ENCODE measurements around the gene ACE2.

The ACE2 gene

DNA sequence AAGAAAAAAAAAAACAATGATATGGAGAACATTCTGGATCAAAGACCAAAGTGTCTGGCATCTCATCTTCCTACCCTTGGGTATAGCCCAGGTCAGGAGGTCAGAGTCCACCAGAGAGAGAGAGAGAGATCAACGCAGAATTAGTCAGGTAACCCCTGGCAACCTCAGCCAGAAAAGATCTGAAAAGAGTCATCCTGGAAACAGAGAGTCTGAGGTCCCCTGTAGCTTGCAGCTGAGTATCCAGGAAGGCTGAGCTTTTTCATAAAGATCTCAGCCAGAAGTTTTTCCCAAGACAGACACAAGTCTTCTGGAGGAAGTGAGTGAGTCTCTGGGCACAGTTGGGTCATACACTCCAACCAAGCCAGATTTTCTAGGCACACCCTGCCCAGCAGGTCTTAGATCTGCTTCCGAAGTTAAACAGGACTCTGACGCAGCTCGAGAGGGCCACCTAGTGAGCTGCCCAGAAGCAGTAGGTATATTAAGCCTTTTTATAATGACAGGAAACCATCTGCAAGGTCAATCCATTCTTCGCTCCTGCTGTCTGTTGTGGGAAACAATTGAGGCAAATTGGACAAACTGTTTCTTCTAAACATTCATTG lies 35.7 kb downstream of the ACE2 start:
- no peaks in the 10 kb centered on the region for H3K79me1 ChIP-seq (ENCODE audit: low read length)
- H3K4me3 ChIP-seq (ENCODE audit: low read depth, low read length): no peak overlapping the region
- H3K4me1 ChIP-seq (ENCODE audit: control insufficient read depth in 1 of 2, insufficient read depth in 2 of 2, low read length in 2 of 2): peaks cover 0 to 2% of the 10 kb centered on the region in 2 experiments
- H3K23ac ChIP-seq (ENCODE audit: low read length): no peak overlapping the region
- no peak overlapping the region for H2AFZ ChIP-seq (ENCODE audit: insufficient read depth, low read length, poor library complexity)
- no peak overlapping the region for H3K9ac ChIP-seq (ENCODE audit: low read length)
- H3K4ac ChIP-seq (ENCODE audit: low read depth, low read length): no peak overlapping the region
- no peak overlapping the region for H3K14ac ChIP-seq (ENCODE audit: low read length)
- H2BK5ac ChIP-seq (ENCODE audit: low read depth, low read length, poor library complexity): no peak overlapping the region
- H2AK5ac ChIP-seq (ENCODE audit: low read length): no peak overlapping the region
- H4K12ac ChIP-seq (ENCODE audit: low read depth, low read length): no peak overlapping the region
- no peak overlapping the region for H2BK120ac ChIP-seq (ENCODE audit: insufficient read depth, low read length, poor library complexity)
- no peaks in the 10 kb centered on the region for H3K79me2 ChIP-seq (ENCODE audit: control insufficient read depth, insufficient read depth, low read length, poor library complexity)
- no peaks in the 10 kb centered on the region for H3K36me3 ChIP-seq (ENCODE audit: control insufficient read depth in 1 of 2, insufficient read depth in 2 of 2, low read length in 2 of 2)
- no peak overlapping the region for H4K91ac ChIP-seq (ENCODE audit: low read depth, low read length)
- H3K27ac ChIP-seq (ENCODE audit: low read depth, low read length): no peak overlapping the region
- H3K18ac ChIP-seq (ENCODE audit: low read length): no peak overlapping the region
- no peaks in the 10 kb centered on the region for H3K9me3 ChIP-seq (ENCODE audit: insufficient read depth, low read depth, low read length)
- H3K4me2 ChIP-seq (ENCODE audit: low read length): no peak overlapping the region
- no peaks in the 10 kb centered on the region for H3K27me3 ChIP-seq (ENCODE audit: insufficient read depth, low read length)
- WGBS (ENCODE audit: extremely low coverage, insufficient coverage, insufficient read length): no CpG with 5 or more reads among the region's 5 CpGs
- peak; percentile 29 to 57 for DNase-seq
- H4K8ac ChIP-seq (ENCODE audit: low read depth, low read length): no peak overlapping the region
- H2BK12ac ChIP-seq (ENCODE audit: low read length): no peak overlapping the region

DNA sequence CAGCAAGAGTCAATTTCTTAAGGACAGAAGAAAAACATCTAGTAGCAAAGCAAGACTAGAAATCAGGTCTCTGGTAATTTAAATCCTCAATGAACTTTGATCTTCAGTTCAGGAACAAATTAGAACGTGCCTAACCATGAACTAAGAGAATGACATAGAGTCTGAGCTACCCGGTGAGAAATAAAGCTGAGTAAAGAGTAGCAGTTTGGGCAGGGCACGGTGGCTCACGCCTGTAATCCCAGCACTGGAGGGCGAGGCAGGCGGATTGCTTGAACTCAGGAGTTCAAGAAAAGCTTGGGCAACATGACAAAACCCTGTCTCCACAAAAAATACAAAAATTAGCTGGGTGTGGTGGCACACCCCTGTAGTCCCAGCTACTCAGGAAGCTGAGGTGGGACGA lies 37.7 kb downstream of the ACE2 start:
- H2AFZ ChIP-seq (ENCODE audit: insufficient read depth, low read length, poor library complexity): no peak overlapping the region
- no peak overlapping the region for H3K27ac ChIP-seq (ENCODE audit: low read depth, low read length)
- H3K79me2 ChIP-seq (ENCODE audit: control insufficient read depth, insufficient read depth, low read length, poor library complexity): no peaks in the 10 kb centered on the region
- H4K91ac ChIP-seq (ENCODE audit: low read depth, low read length): no peak overlapping the region
- no peak overlapping the region for H2BK12ac ChIP-seq (ENCODE audit: low read length)
- WGBS (ENCODE audit: extremely low coverage, insufficient coverage, insufficient read length): no CpG with 5 or more reads among the region's 7 CpGs
- H4K8ac ChIP-seq (ENCODE audit: low read depth, low read length): no peak overlapping the region
- no peak overlapping the region for H3K4ac ChIP-seq (ENCODE audit: low read depth, low read length)
- H2AK5ac ChIP-seq (ENCODE audit: low read length): no peak overlapping the region
- no peak overlapping the region for H4K12ac ChIP-seq (ENCODE audit: low read depth, low read length)
- peaks cover 0 to 2% of the 10 kb centered on the region in 2 experiments for H3K4me1 ChIP-seq (ENCODE audit: control insufficient read depth in 1 of 2, insufficient read depth in 2 of 2, low read length in 2 of 2)
- H3K4me2 ChIP-seq (ENCODE audit: low read length): no peak overlapping the region
- H3K9ac ChIP-seq (ENCODE audit: low read length): no peak overlapping the region
- no peaks in the 10 kb centered on the region for H3K9me3 ChIP-seq (ENCODE audit: insufficient read depth, low read depth, low read length)
- no peaks in the 10 kb centered on the region for H3K79me1 ChIP-seq (ENCODE audit: low read length)
- no peak overlapping the region for H3K4me3 ChIP-seq (ENCODE audit: low read depth, low read length)
- H3K23ac ChIP-seq (ENCODE audit: low read length): no peak overlapping the region
- no peak overlapping the region for H2BK120ac ChIP-seq (ENCODE audit: insufficient read depth, low read length, poor library complexity)
- H3K18ac ChIP-seq (ENCODE audit: low read length): no peak overlapping the region
- H3K14ac ChIP-seq (ENCODE audit: low read length): no peak overlapping the region
- no peak for DNase-seq
- H2BK5ac ChIP-seq (ENCODE audit: low read depth, low read length, poor library complexity): no peak overlapping the region
- H3K36me3 ChIP-seq (ENCODE audit: control insufficient read depth in 1 of 2, insufficient read depth in 2 of 2, low read length in 2 of 2): no peaks in the 10 kb centered on the region
- no peaks in the 10 kb centered on the region for H3K27me3 ChIP-seq (ENCODE audit: insufficient read depth, low read length)

DNA sequence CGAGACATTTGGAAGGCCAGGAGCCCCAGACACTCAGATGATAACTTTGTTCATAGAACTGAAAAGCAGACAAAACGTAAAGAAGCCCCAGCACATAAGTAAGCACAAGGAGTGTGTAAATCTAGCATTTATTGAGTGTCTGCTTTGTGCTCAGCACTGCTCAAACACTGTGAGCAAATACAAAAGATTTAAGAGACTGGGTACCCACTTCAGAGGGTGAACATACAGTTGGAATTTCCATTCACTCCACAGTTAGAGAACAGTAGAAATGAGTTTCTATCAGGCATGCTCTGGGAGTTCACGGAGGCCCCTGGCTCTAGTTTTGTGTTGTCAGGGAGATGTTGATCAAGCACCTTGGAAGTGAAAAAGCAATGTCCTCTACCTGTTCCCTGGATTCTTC lies 39.8 kb downstream of the ACE2 start:
- no peak overlapping the region for H2BK12ac ChIP-seq (ENCODE audit: low read length)
- H4K8ac ChIP-seq (ENCODE audit: low read depth, low read length): no peak overlapping the region
- no peaks in the 10 kb centered on the region for H3K79me1 ChIP-seq (ENCODE audit: low read length)
- H3K4me3 ChIP-seq (ENCODE audit: low read depth, low read length): no peak overlapping the region
- DNase-seq: no peak
- no peak overlapping the region for H3K18ac ChIP-seq (ENCODE audit: low read length)
- H3K27me3 ChIP-seq (ENCODE audit: insufficient read depth, low read length): no peaks in the 10 kb centered on the region
- H2AFZ ChIP-seq (ENCODE audit: insufficient read depth, low read length, poor library complexity): no peak overlapping the region
- no peak overlapping the region for H3K4ac ChIP-seq (ENCODE audit: low read depth, low read length)
- H4K12ac ChIP-seq (ENCODE audit: low read depth, low read length): no peak overlapping the region
- H2BK5ac ChIP-seq (ENCODE audit: low read depth, low read length, poor library complexity): no peak overlapping the region
- no peak overlapping the region for H2AK5ac ChIP-seq (ENCODE audit: low read length)
- H3K36me3 ChIP-seq (ENCODE audit: control insufficient read depth in 1 of 2, insufficient read depth in 2 of 2, low read length in 2 of 2): no peaks in the 10 kb centered on the region
- no peak overlapping the region for H3K9ac ChIP-seq (ENCODE audit: low read length)
- H4K91ac ChIP-seq (ENCODE audit: low read depth, low read length): no peak overlapping the region
- peaks cover 0 to 2% of the 10 kb centered on the region in 2 experiments for H3K4me1 ChIP-seq (ENCODE audit: control insufficient read depth in 1 of 2, insufficient read depth in 2 of 2, low read length in 2 of 2)
- H3K9me3 ChIP-seq (ENCODE audit: insufficient read depth, low read depth, low read length): no peaks in the 10 kb centered on the region
- H3K4me2 ChIP-seq (ENCODE audit: low read length): no peak overlapping the region
- no peaks in the 10 kb centered on the region for H3K79me2 ChIP-seq (ENCODE audit: control insufficient read depth, insufficient read depth, low read length, poor library complexity)
- H3K14ac ChIP-seq (ENCODE audit: low read length): no peak overlapping the region
- H2BK120ac ChIP-seq (ENCODE audit: insufficient read depth, low read length, poor library complexity): no peak overlapping the region
- no peak overlapping the region for H3K27ac ChIP-seq (ENCODE audit: low read depth, low read length)
- WGBS (ENCODE audit: extremely low coverage, insufficient coverage, insufficient read length): no CpG with 5 or more reads among the region's 3 CpGs
- no peak overlapping the region for H3K23ac ChIP-seq (ENCODE audit: low read length)

DNA sequence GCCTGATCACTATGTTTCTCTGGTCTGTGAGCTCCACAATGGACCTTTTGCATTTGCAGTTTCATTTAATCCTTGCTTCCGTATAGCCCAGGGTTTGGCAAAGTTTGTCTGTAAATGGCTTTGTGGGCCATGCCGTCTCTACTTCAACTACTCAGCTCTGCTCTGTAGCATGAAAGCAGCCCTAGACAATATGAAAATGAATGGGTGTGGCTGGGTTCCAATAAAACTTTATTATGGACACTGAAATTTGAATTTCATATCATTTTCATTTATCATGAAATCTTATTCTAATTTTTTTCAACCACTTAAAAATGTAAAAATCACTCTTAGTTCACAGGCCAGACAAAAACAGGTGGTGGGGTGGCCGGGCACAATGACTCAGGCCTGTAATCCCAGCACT lies 41.5 kb downstream of the ACE2 start:
- Histone ChIP-seq H3K4me2 (ENCODE audit: low read length) (no peak overlapping the region), H3K27ac (ENCODE audit: low read depth, low read length) (no peak overlapping the region), H2BK120ac (ENCODE audit: insufficient read depth, low read length, poor library complexity) (no peak overlapping the region), H2AK5ac (ENCODE audit: low read length) (no peak overlapping the region), H3K9ac (ENCODE audit: low read length) (no peak overlapping the region), H3K27me3 (ENCODE audit: insufficient read depth, low read length) (no peaks in the 10 kb centered on the region), H3K36me3 (ENCODE audit: control insufficient read depth in 1 of 2, insufficient read depth in 2 of 2, low read length in 2 of 2) (no peaks in the 10 kb centered on the region), H3K4me1 (ENCODE audit: control insufficient read depth in 1 of 2, insufficient read depth in 2 of 2, low read length in 2 of 2) (no peaks in the 10 kb centered on the region), H3K23ac (ENCODE audit: low read length) (no peak overlapping the region), H3K4me3 (ENCODE audit: low read depth, low read length) (no peak overlapping the region), H4K12ac (ENCODE audit: low read depth, low read length) (no peak overlapping the region), H2AFZ (ENCODE audit: insufficient read depth, low read length, poor library complexity) (no peak overlapping the region), H3K9me3 (ENCODE audit: insufficient read depth, low read depth, low read length) (no peaks in the 10 kb centered on the region), H2BK12ac (ENCODE audit: low read length) (no peak overlapping the region), H4K8ac (ENCODE audit: low read depth, low read length) (no peak overlapping the region), H3K4ac (ENCODE audit: low read depth, low read length) (no peak overlapping the region), H3K18ac (ENCODE audit: low read length) (no peak overlapping the region), H3K14ac (ENCODE audit: low read length) (no peak overlapping the region), H3K79me2 (ENCODE audit: control insufficient read depth, insufficient read depth, low read length, poor library complexity) (no peaks in the 10 kb centered on the region), H3K79me1 (ENCODE audit: low read length) (no peaks in the 10 kb centered on the region), H4K91ac (ENCODE audit: low read depth, low read length) (no peak overlapping the region), H2BK5ac (ENCODE audit: low read depth, low read length, poor library complexity) (no peak overlapping the region)
- no CpG with 5 or more reads among the region's 3 CpGs for WGBS (ENCODE audit: extremely low coverage, insufficient coverage, insufficient read length)
- no peak for DNase-seq
